Endothelial cell of umbilical vein (primary cell): ENCODE measurements around the gene MAP2K1.

Experiments
- EZH2 ChIP-seq: IDR thresholded peaks from 2 replicates; pipeline ENCODE4 v1.6.1; 2012; ENCODE audit warnings: borderline replicate concordance, low read depth, mild to moderate bottlenecking, moderate library complexity, low read length, inconsistent platforms; ENCODE audit not compliant: severe bottlenecking
- POLR2A ChIP-seq: IDR thresholded peaks from 2 replicates; pipeline ENCODE4 v1.6.1; 2012; ENCODE audit warnings: low read depth, mild to moderate bottlenecking, control low read depth, low read length
- TF ChIP-seq, protein P1 (sequence below), 2 donors: IDR thresholded peaks; 1 replicate in 1 of 2; 2 replicates in 1 of 2; pipeline ENCODE4 v1.5.1; 2011; ENCODE audit warnings: low read length in 2 of 2, mild to moderate bottlenecking in 2 of 2, moderate library complexity in 2 of 2, control low read depth in 1 of 2, inconsistent platforms in 1 of 2, low read depth in 1 of 2; ENCODE audit not compliant: insufficient read depth in 1 of 2; ENCODE audit errors: extremely low read depth in 1 of 2

- TF ChIP-seq, protein P1, sequence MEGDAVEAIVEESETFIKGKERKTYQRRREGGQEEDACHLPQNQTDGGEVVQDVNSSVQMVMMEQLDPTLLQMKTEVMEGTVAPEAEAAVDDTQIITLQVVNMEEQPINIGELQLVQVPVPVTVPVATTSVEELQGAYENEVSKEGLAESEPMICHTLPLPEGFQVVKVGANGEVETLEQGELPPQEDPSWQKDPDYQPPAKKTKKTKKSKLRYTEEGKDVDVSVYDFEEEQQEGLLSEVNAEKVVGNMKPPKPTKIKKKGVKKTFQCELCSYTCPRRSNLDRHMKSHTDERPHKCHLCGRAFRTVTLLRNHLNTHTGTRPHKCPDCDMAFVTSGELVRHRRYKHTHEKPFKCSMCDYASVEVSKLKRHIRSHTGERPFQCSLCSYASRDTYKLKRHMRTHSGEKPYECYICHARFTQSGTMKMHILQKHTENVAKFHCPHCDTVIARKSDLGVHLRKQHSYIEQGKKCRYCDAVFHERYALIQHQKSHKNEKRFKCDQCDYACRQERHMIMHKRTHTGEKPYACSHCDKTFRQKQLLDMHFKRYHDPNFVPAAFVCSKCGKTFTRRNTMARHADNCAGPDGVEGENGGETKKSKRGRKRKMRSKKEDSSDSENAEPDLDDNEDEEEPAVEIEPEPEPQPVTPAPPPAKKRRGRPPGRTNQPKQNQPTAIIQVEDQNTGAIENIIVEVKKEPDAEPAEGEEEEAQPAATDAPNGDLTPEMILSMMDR (IDR thresholded peaks at IDR 0.05; ENCODE audit: extremely low read depth in 1 of 2, insufficient read depth in 1 of 2, low read depth in 1 of 2, low read length in 2 of 2), result no peak
- TF ChIP-seq EZH2 (no peak), POLR2A (no peak)
Observed at GRCh38 chr15:66404122-66404521, 17.4 kb downstream of the MAP2K1 start.
